Nephron (organoid): ENCODE measurements around the gene RNF123.

ENCODE experiments used
- H3K27ac Mint-ChIP-seq, 3 experiments: 2 replicates each; pipeline ENCODE4 v1.8.0; 2020; ENCODE audit warnings: mixed read lengths in 3 of 3, mild to moderate bottlenecking in 2 of 3, moderate library complexity in 1 of 3
- H3K27me3 Mint-ChIP-seq: 2 replicates; pipeline ENCODE4 v1.8.0; 2021; ENCODE audit warnings: low read depth, mild to moderate bottlenecking, moderate library complexity, mixed read lengths
- H3K36me3 Mint-ChIP-seq: 2 replicates; pipeline ENCODE4 v1.8.0; 2020; ENCODE audit warnings: low read depth, mixed read lengths
- H3K4me1 Mint-ChIP-seq: 2 replicates; pipeline ENCODE4 v1.8.0; 2020; ENCODE audit warnings: mixed read lengths
- H3K4me3 Mint-ChIP-seq, 3 experiments: 2 replicates each; pipeline ENCODE4 v1.8.0; 2020; ENCODE audit warnings: mild to moderate bottlenecking in 3 of 3, mixed read lengths in 3 of 3, moderate library complexity in 2 of 3
- H3K9me3 Mint-ChIP-seq: 2 replicates; pipeline ENCODE4 v1.8.0; 2020; ENCODE audit warnings: mixed read lengths
- TF ChIP-seq, protein P1 (sequence below), 3 experiments: fragments of 200-600 bp; sonication (generic); IDR thresholded peaks; one replicate each; pipeline ENCODE4 v1.5.0; 2021; ENCODE audit warnings: antibody characterized with exemption in 3 of 3; ENCODE audit not compliant: unreplicated experiment in 3 of 3

Gene RNF123

DNA sequence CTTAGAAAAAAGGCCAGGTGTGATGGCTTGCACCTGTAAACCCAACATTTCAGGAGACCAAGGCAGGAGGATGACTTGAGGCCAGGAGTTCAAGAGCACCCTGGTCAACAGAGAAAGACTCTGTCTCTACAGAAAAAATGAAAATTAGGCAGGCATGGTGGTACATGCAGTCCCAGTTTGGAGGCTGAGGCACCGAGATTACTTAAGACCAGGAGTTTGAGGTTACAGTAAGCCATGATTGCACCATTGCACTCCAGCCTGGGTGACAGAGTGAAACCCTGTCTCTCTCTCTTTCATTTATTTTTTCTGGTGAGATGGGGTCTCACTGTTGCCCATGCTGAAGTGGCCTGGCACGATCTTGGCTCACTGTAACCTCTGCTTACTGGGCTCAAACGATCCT is 72.3 kb downstream of the RNF123 start:
- no peaks in the 10 kb centered on the region for H3K27me3 Mint-ChIP-seq
- peaks cover 24% of the 10 kb centered on the region for H3K36me3 Mint-ChIP-seq
- H3K27ac Mint-ChIP-seq, result no peak overlapping the region
- no peaks in the 10 kb centered on the region for H3K9me3 Mint-ChIP-seq
- H3K4me1 Mint-ChIP-seq, result peaks cover 9% of the 10 kb centered on the region
- no peak overlapping the region for H3K4me3 Mint-ChIP-seq
- TF ChIP-seq, protein P1, sequence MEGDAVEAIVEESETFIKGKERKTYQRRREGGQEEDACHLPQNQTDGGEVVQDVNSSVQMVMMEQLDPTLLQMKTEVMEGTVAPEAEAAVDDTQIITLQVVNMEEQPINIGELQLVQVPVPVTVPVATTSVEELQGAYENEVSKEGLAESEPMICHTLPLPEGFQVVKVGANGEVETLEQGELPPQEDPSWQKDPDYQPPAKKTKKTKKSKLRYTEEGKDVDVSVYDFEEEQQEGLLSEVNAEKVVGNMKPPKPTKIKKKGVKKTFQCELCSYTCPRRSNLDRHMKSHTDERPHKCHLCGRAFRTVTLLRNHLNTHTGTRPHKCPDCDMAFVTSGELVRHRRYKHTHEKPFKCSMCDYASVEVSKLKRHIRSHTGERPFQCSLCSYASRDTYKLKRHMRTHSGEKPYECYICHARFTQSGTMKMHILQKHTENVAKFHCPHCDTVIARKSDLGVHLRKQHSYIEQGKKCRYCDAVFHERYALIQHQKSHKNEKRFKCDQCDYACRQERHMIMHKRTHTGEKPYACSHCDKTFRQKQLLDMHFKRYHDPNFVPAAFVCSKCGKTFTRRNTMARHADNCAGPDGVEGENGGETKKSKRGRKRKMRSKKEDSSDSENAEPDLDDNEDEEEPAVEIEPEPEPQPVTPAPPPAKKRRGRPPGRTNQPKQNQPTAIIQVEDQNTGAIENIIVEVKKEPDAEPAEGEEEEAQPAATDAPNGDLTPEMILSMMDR (IDR thresholded peaks at IDR 0.05; ENCODE audit: unreplicated experiment in 3 of 3), result no peak

DNA sequence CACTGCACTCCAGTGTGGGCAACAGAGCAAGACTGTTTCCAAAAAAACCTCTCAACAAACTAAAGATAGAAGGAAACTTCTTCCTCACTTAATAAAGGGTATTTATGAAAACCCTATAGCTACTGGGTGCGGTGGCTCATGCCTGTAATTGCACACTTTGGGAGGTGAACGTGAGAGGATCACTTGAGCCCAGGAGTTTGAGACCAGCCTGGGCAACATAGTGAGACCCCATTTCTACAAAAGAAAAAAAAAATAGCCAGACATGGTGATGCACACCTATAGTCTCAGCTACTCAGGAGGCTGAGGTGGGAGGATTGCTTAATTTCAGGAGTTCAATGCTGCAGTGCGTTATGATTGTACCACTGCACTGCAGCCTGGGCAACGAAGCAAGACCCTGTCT is 74.6 kb downstream of the RNF123 start:
- H3K27me3 Mint-ChIP-seq, result no peaks in the 10 kb centered on the region
- H3K4me1 Mint-ChIP-seq, result peaks cover 7% of the 10 kb centered on the region
- TF ChIP-seq, protein P1 (IDR thresholded peaks at IDR 0.05; ENCODE audit: unreplicated experiment in 3 of 3), result no peak
- H3K9me3 Mint-ChIP-seq, result no peaks in the 10 kb centered on the region
- no peak overlapping the region for H3K27ac Mint-ChIP-seq
- no peak overlapping the region for H3K4me3 Mint-ChIP-seq
- H3K36me3 Mint-ChIP-seq, result peaks cover 28% of the 10 kb centered on the region

DNA sequence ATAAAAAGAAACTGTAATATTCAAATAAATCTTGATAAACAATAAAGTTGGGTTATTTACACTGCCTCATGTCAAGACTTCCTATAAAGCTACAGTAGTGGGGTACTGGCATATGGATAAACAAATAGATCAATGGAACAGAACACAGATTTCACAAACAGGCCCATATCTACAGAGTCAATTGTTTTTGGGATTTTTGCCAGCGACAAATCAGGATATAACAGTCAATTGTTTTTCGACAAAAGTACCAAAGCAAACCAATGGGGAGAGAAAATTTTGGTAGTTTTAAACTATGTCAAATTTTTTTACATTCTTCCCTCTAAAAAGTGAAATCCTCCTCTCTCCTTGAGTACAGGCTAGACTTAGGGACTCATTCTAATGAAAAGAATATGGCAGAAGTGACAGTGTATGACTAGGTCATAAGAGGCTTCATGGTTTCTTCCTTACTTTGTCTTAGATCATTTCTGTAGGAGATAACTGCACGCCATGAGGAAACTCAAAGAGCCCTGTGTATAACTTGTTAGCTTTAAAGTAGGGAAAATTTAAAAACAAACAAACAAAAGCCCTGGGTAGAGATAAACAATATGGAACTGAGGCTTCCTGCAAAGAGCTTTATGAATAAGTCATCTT is 80.0 kb downstream of the RNF123 start:
- H3K4me3 Mint-ChIP-seq, result no peak overlapping the region
- H3K27me3 Mint-ChIP-seq, result no peaks in the 10 kb centered on the region
- H3K27ac Mint-ChIP-seq, result no peak overlapping the region
- no peaks in the 10 kb centered on the region for H3K9me3 Mint-ChIP-seq
- TF ChIP-seq, protein P1 (IDR thresholded peaks at IDR 0.05; ENCODE audit: unreplicated experiment in 3 of 3), result no peak
- no peaks in the 10 kb centered on the region for H3K4me1 Mint-ChIP-seq
- peaks cover 22% of the 10 kb centered on the region for H3K36me3 Mint-ChIP-seq

DNA sequence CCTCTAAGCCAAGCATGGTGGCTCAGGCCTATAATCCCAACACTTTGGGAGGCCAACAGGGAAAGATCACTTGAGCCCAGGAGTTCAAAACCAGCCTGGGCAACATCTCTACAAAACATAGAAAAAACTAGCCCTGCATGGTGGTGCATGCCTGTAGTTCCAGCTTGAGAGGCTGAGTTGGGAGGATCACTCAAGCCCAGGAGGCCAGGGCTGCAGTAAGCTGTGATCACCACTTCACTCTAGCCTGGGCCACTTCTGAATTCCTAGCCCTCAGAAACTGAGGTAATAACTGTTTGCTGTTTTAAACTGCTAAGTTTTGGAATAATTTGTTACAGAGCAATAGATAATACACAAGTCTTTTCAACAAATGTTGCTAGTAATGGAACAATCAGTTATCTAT is 80.6 kb downstream of the RNF123 start:
- TF ChIP-seq, protein P1 (IDR thresholded peaks at IDR 0.05; ENCODE audit: unreplicated experiment in 3 of 3), result no peak
- Mint-ChIP-seq H3K4me1 (no peaks in the 10 kb centered on the region), H3K4me3 (no peak overlapping the region), H3K9me3 (no peaks in the 10 kb centered on the region), H3K27ac (no peak overlapping the region), H3K27me3 (no peaks in the 10 kb centered on the region), H3K36me3 (peaks cover 20% of the 10 kb centered on the region)
